ENCODE data around the gene KIF25.

- no peak for TF ChIP-seq CTCF (IDR thresholded peaks at IDR 0.05)
- TF ChIP-seq POLR2A (IDR thresholded peaks at IDR 0.05): no peak
Measured at GRCh38 chr6:168093634-168094033, 96.2 kb downstream of the KIF25 start.
